ENCODE measurements around the gene MIPEP. TPM values are rescaled to one million over a fixed set of nuclear protein-coding genes. Genes with fewer than 3 reads are reported as not detected.

MIPEP gene
- total RNA-seq, 2 donors from 2014 or later = 12.1 to 15.2 TPM

DNA sequence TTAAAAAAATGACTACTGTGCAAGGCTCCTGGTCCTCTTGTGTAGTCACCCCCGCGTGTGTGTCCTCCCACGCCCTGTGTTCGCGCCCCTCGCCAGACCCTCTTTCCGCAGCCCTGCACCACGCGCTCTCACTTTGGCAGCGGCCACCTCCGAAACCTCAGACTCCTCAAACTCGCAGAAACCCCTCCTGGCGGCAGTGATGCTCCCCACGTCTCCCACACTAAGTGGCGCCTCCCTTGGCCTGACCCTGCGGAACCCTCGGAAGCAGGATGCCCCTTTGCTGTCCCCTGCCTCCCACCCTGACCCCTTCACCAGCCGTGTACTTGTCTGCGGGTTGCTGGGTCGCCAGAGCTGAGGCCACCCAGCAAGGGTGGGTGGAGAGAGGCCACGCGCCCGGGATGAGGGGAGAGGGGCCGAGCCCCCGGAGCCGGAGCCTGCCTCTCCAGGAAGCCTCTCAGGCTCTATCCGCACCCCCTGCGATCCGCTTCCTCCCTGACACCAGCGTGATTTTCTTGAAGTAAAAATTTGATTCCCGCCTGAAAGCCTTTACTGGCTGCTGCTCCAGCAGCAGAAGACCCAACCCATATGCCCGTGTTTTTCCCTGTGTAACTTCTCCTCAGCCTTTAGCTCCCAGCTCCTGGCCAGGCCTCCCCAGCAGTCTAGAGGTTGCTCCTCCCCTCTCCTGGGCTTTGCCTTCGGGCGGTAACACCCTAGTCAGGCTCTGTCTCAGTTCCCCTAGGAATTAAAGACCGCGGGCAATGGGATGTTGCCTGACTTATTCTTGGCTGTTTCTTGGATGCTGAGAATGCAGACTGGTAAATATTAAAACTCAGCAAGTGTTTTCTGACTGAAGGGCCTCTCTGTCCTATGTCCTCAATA is 55.2 kb downstream of the MIPEP start:
- no peaks in the 10 kb centered on the region for H3K36me3 Mint-ChIP-seq (ENCODE audit: insufficient read depth in 2 of 2)
- ATAC-seq (replicated peaks in 1 of 2) = no peak
- no peak overlapping the region for H3K27ac Mint-ChIP-seq
- H3K4me3 Mint-ChIP-seq = no peak overlapping the region
- H3K4me1 Mint-ChIP-seq (ENCODE audit: low read depth) = no peaks in the 10 kb centered on the region
- no peak for DNase-seq
- H3K9me3 Mint-ChIP-seq = no peaks in the 10 kb centered on the region
- H3K27me3 Mint-ChIP-seq (ENCODE audit: low read depth) = no peaks in the 10 kb centered on the region

DNA sequence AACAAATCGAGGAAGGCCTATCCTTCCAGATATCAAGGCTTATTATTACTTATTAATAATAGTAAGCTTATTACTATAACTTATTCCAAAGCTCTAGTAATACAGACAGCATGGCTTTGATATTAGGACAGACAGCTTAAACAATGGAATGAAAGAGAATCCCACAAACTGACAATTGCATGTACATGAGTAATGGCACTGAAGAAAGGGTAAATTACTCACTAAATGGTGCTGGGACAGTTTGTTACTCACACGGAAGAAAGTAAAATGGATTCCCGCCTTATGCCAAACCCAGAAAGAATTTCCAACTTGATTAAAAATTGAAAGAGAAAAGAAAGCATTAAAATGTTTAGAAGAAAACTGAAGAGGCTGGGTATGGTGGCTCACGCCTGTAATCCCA is 60.3 kb downstream of the MIPEP start:
- ATAC-seq (replicated peaks in 1 of 2) (no peak), DNase-seq (no peak)
- no peaks in the 10 kb centered on the region for H3K4me1 Mint-ChIP-seq (ENCODE audit: low read depth)
- peaks cover 4 to 7% of the 10 kb centered on the region in 2 donors for H3K36me3 Mint-ChIP-seq (ENCODE audit: insufficient read depth in 2 of 2)
- H3K27me3 Mint-ChIP-seq (ENCODE audit: low read depth) = no peaks in the 10 kb centered on the region
- no peaks in the 10 kb centered on the region for H3K9me3 Mint-ChIP-seq
- H3K4me3 Mint-ChIP-seq = no peak overlapping the region
- H3K27ac Mint-ChIP-seq = no peak overlapping the region

DNA sequence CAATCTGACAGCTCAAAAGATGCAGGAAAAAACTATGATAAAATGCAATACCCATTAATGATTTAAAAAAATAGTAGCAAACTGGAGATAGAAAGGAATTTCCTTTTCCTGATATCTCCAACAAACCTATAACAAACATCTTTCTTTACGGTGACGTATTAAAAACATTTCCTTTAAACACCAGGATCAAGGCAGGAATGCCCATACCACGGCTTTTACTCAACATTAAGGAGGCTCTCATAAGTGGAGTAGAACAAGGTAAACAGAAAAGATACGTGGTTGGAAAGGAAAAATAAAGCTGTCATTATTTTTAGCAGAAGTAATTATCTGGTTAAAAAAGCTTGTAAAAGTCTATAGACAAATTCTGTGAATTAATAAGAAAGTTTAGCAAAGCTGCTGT is 61.1 kb downstream of the MIPEP start:
- H3K4me3 Mint-ChIP-seq = no peak overlapping the region
- DNase-seq (no peak), ATAC-seq (replicated peaks in 1 of 2) (no peak)
- no peaks in the 10 kb centered on the region for H3K27me3 Mint-ChIP-seq (ENCODE audit: low read depth)
- H3K27ac Mint-ChIP-seq = no peak overlapping the region
- H3K36me3 Mint-ChIP-seq (ENCODE audit: insufficient read depth in 2 of 2) = peaks cover 4 to 7% of the 10 kb centered on the region in 2 donors
- no peaks in the 10 kb centered on the region for H3K9me3 Mint-ChIP-seq
- H3K4me1 Mint-ChIP-seq (ENCODE audit: low read depth) = no peaks in the 10 kb centered on the region

DNA sequence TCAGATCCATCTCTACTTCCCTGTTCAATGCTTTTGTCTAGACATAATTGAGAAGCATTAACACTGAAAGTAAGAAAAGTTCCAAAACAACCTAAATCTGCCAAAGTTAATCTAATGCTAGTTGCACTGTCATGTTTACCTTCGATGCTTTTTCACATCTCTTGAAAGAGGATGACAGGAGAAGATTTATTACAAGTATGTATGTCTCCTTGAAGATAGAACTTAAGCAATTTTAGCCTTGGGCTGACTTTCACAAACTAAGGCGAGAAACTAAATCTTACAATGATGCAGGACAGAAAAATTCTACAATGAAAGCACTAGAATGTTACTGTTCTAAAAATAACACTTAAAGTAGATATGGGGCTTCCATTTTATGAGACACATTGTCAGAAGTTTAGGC is 64.0 kb downstream of the MIPEP start:
- ATAC-seq (replicated peaks in 1 of 2) (no peak), DNase-seq (no peak)
- Mint-ChIP-seq H3K4me1 (ENCODE audit: low read depth) (no peaks in the 10 kb centered on the region), H3K27me3 (ENCODE audit: low read depth) (no peaks in the 10 kb centered on the region), H3K9me3 (no peaks in the 10 kb centered on the region), H3K36me3 (ENCODE audit: insufficient read depth in 2 of 2) (peaks cover 4 to 7% of the 10 kb centered on the region in 2 donors), H3K27ac (no peak overlapping the region), H3K4me3 (no peak overlapping the region)

DNA sequence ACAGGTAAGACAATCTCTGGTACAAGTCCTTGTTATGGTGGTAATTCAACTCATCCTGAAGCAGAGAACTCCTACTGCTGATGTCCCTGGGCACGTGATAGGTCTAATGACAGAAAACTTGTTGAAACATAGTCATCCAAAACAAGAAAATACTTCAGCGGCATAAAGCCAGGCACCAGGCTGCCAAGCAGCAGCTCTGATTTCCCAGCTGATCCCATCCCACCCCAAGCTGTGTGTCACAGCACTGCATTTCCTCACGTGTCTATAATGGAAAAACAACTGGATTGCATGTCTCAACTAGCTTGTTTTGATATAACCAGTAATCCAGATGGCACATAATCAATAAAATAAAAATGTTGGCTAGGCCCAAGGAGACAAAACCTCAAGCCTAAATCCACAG is 64.8 kb downstream of the MIPEP start:
- no peak overlapping the region for H3K27ac Mint-ChIP-seq
- no peak overlapping the region for H3K4me3 Mint-ChIP-seq
- no peaks in the 10 kb centered on the region for H3K4me1 Mint-ChIP-seq (ENCODE audit: low read depth)
- H3K27me3 Mint-ChIP-seq (ENCODE audit: low read depth) = no peaks in the 10 kb centered on the region
- no peaks in the 10 kb centered on the region for H3K9me3 Mint-ChIP-seq
- DNase-seq (no peak), ATAC-seq (replicated peaks in 1 of 2) (no peak)
- H3K36me3 Mint-ChIP-seq (ENCODE audit: insufficient read depth in 2 of 2) = peaks cover 4 to 7% of the 10 kb centered on the region in 2 donors

DNA sequence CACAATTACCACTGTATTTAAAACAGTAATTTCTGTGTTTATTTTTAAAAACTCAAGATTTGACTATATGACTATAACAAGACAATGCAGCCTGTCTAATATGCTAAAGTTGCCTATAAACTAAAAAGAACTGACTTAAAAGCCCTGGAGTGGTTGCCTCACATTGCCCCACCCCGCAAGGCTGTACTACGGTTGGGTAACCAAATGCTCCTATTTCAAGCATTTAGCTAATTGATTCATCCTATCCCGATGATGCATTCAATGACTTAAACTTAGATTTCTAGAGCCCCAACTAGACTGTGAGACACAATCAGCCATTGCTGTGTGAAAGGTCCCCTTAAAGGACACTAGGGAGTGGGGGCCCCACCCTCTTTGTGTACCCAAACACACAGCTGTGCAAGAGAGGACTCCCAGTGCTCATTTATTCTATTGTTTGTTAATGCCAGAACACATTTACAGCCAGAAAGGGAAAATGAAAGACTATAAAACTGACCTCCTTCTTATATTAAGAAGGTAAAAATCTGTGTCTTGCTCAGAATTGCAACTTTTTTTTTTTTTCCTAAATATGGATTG is 66.9 kb downstream of the MIPEP start:
- no peak overlapping the region for H3K27ac Mint-ChIP-seq

DNA sequence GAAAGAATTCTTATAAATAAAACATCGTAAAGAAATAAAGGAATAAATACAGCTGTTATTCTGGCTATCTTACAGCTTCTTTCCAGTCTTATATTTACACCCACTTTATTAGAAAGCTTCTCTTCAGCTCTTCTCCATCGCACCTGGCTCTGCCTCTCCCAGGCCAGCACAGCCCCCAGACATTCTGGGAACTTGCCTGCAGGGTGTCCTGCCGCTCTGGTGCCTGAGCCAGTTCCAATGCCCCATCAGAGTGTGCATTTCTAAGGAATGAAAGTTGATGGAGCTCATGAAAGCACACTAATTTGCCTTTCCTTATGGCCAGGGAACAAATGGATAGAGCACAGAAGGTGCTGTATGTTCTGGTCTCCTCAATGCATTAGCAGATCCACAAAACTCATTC is 68.7 kb downstream of the MIPEP start:
- H3K9me3 Mint-ChIP-seq = no peaks in the 10 kb centered on the region
- no peaks in the 10 kb centered on the region for H3K27me3 Mint-ChIP-seq (ENCODE audit: low read depth)
- no peak for DNase-seq
- H3K4me1 Mint-ChIP-seq (ENCODE audit: low read depth) = no peaks in the 10 kb centered on the region
- no peak for ATAC-seq (replicated peaks in 1 of 2)
- no peak overlapping the region for H3K27ac Mint-ChIP-seq
- no peak overlapping the region for H3K4me3 Mint-ChIP-seq
- peaks cover 1 to 4% of the 10 kb centered on the region in 2 donors for H3K36me3 Mint-ChIP-seq (ENCODE audit: insufficient read depth in 2 of 2)

More for the DNA sequence above, 66.9 kb downstream of the MIPEP start:
- no peaks in the 10 kb centered on the region for H3K27me3 Mint-ChIP-seq (ENCODE audit: low read depth)
- no peaks in the 10 kb centered on the region for H3K9me3 Mint-ChIP-seq
- DNase-seq (no peak), ATAC-seq (replicated peaks in 1 of 2) (no peak)
- H3K4me1 Mint-ChIP-seq (ENCODE audit: low read depth) = no peaks in the 10 kb centered on the region
- H3K36me3 Mint-ChIP-seq (ENCODE audit: insufficient read depth in 2 of 2) = peaks cover 4 to 7% of the 10 kb centered on the region in 2 donors
- no peak overlapping the region for H3K4me3 Mint-ChIP-seq

DNA sequence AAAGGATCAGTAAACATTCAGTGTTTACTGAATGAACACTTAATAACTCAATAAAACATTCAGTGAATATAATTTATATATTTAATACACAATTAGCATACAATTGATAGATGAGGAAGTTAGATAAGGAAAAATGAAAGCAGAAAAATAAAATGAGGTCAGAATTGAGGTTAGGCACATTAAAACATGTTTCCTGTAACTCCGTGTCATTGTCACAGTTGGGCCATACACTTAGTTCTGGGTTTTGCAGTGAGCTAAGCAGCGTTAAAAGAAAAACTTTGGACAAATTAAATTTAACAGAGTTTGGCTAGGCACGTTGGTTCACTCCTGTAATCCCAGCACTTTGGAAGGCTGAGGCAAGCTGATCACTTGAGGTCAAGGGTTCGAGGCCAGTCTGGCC is 71.4 kb downstream of the MIPEP start:
- no peaks in the 10 kb centered on the region for H3K27me3 Mint-ChIP-seq (ENCODE audit: low read depth)
- no peaks in the 10 kb centered on the region for H3K4me1 Mint-ChIP-seq (ENCODE audit: low read depth)
- ATAC-seq (replicated peaks in 1 of 2) (no peak), DNase-seq (no peak)
- no peaks in the 10 kb centered on the region for H3K9me3 Mint-ChIP-seq
- no peaks in the 10 kb centered on the region for H3K36me3 Mint-ChIP-seq (ENCODE audit: insufficient read depth in 2 of 2)
- H3K27ac Mint-ChIP-seq = no peak overlapping the region
- no peak overlapping the region for H3K4me3 Mint-ChIP-seq

DNA sequence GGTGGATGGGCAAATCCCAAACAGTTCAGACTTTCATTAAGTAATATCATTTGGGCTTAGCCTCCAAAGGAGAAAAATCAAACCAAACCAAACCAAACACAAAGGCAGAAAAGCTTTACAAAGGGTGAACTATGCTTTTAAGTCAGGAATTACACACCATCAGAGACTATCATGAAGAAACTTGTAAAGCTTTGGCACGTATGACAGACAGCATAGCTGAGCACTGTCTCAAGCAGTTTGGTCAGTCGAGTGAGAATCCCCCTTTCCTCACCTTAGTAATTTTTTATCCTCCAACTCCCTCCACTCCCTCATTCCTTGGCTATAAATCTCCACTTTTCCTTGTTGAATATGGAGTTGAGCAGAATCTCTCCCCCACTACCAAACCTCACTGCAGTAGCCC is 72.1 kb downstream of the MIPEP start:
- Mint-ChIP-seq H3K9me3 (no peaks in the 10 kb centered on the region), H3K27me3 (ENCODE audit: low read depth) (no peaks in the 10 kb centered on the region)
- no peak for ATAC-seq (replicated peaks in 1 of 2)

DNA sequence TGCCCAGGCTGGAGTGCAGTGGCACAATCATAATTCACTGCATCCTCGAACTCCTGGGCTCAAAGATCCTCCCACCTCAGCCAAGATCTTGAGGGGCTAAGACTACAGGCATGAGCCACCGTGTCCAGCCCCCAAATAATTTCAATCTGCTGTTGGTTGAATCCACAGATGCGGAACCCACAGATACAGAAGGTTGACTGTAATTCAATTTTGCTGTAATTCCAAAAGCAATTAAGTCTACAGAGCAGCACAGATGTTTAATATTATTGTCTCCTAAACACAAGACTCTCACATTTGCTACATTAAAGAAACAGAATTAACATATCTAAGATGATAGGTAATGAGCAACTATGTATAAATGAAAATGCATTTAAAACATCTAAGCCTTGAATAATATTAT is 75.6 kb downstream of the MIPEP start:
- Mint-ChIP-seq H3K9me3 (no peaks in the 10 kb centered on the region), H3K27ac (no peak overlapping the region), H3K4me1 (ENCODE audit: low read depth) (no peaks in the 10 kb centered on the region), H3K4me3 (no peak overlapping the region), H3K36me3 (ENCODE audit: insufficient read depth in 2 of 2) (no peaks in the 10 kb centered on the region), H3K27me3 (ENCODE audit: low read depth) (no peaks in the 10 kb centered on the region)
- ATAC-seq (replicated peaks in 1 of 2) (no peak), DNase-seq (no peak)

More for the DNA sequence above, 72.1 kb downstream of the MIPEP start:
- H3K4me1 Mint-ChIP-seq (ENCODE audit: low read depth) = no peaks in the 10 kb centered on the region
- H3K27ac Mint-ChIP-seq = no peak overlapping the region
- H3K36me3 Mint-ChIP-seq (ENCODE audit: insufficient read depth in 2 of 2) = no peaks in the 10 kb centered on the region
- H3K4me3 Mint-ChIP-seq = no peak overlapping the region
- DNase-seq = no peak

DNA sequence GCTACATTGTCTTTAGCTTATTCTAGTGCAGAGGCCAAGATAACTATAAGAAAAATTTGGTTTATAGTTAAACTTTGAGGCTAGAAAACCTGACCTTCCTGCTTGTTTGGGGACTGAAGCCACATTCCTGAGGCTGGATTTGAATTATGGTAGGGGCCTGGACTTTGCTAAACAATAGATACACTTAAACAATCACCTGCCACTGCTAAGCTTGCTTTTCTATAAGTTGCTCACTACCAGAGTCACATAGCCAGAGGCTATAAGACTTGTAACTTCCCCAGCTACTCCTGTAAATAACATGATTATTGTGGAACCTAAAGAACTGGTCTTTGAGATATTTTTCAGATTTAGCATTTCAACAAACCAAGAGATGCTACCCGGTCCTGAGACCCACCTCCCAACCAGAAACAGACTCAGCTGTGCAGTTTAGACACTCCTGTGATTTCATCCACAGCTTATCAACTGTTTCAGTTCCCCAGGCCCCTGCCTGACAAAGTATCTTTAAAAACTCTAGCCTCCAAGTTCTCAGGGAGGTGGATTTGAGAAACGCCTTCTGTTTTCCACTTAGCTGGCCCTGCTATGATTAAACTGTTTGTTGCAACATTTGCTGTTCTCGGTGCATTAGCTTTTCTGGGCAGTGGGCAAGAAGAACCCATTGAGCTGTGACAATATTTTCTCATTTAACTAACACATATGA is 77.7 kb downstream of the MIPEP start:
- H3K27ac Mint-ChIP-seq = no peak overlapping the region
- no peaks in the 10 kb centered on the region for H3K4me1 Mint-ChIP-seq (ENCODE audit: low read depth)
- ATAC-seq (replicated peaks in 1 of 2) = no peak
- no peaks in the 10 kb centered on the region for H3K27me3 Mint-ChIP-seq (ENCODE audit: low read depth)
- no peaks in the 10 kb centered on the region for H3K9me3 Mint-ChIP-seq
- no peak for DNase-seq
- H3K36me3 Mint-ChIP-seq (ENCODE audit: insufficient read depth in 2 of 2) = no peaks in the 10 kb centered on the region
- no peak overlapping the region for H3K4me3 Mint-ChIP-seq

DNA sequence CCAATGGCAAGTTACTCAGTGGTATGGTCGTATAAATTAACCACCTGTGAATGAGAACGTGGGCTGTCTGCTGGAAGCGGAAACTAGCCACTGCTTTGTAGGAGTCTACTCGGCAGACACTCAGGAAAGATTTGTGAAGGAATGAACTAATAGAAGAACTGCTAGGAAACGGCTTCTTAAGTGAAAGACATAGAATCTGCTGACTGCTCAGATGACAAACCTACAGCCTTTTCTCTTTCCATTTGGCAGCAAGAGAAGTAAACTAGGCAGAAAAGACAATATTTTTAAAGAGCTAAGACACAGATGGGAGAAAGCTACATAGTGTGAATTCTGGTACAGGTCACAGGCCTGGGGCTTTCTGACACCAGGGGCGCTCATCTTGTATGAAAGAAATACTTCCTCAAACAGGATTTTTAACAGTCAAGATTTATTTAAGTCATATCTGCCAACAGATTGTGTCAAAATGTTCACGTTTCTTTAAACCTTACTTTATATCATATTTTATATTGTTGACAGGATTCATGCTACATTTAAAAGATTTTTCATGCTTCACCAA is 78.4 kb downstream of the MIPEP start:
- DNase-seq = no peak

DNA sequence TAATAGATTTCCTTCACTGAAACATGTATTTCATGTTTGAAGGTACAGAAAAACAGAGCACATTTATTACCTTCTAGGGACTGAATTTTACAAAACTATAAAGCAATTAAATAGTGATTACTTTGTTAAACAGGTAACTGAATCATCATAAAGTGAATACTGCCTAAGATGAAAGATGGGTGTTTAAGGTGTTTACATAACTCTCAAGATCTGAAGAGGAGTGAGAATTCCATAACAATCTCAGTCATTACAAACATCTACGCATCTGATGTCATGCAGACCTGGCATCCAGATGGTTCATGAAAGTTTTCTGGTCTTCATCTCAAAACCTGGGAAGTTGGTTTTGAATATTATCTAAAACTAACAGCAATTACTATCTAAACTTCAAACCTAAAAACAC is 80.4 kb downstream of the MIPEP start:
- Mint-ChIP-seq H3K36me3 (ENCODE audit: insufficient read depth in 2 of 2) (no peaks in the 10 kb centered on the region), H3K27me3 (ENCODE audit: low read depth) (no peaks in the 10 kb centered on the region), H3K4me3 (no peak overlapping the region), H3K27ac (no peak overlapping the region), H3K4me1 (ENCODE audit: low read depth) (no peaks in the 10 kb centered on the region), H3K9me3 (no peaks in the 10 kb centered on the region)
- DNase-seq (no peak), ATAC-seq (replicated peaks in 1 of 2) (no peak)

More for the DNA sequence above, 78.4 kb downstream of the MIPEP start:
- Mint-ChIP-seq H3K27me3 (ENCODE audit: low read depth) (no peaks in the 10 kb centered on the region), H3K27ac (no peak overlapping the region), H3K4me1 (ENCODE audit: low read depth) (no peaks in the 10 kb centered on the region), H3K4me3 (no peak overlapping the region), H3K36me3 (ENCODE audit: insufficient read depth in 2 of 2) (no peaks in the 10 kb centered on the region), H3K9me3 (no peaks in the 10 kb centered on the region)
- ATAC-seq (replicated peaks in 1 of 2) = no peak
